Caco-2 (cell line): ENCODE results near the gene CAPN12. TPM values are rescaled to one million over a fixed set of nuclear protein-coding genes. Genes with fewer than 3 reads are reported as not detected.
"Not testable (repeated sequence)": the region's sequence is repeated elsewhere in the genome, so short reads cannot be mapped to it uniquely, and the experiment has no call there.

Source experiments
- BruUV-seq: library from RNA; stranded (reverse); fragments of 400-500 nt; replicated peaks from 2 replicates; lab custom pipeline; 2021; lab: Mats Ljungman, UMichigan
- CTCF ChIA-PET: fragments of 300-600 bp; sonication (Branson Sonifier 250); formaldehyde crosslinking; loops from one replicate; lab custom pipeline; 2022; ENCODE audit warnings: antibody characterized with exemption; lab: Charles Lee
- POLR2A ChIA-PET: fragments of 300-600 bp; sonication (Branson Sonifier 250); formaldehyde crosslinking; loops from one replicate; lab custom pipeline; 2022; ENCODE audit warnings: antibody characterized with exemption; lab: Charles Lee
- DNase-seq, 2 experiments: peaks; one replicate each; pipeline versions ENCODE4 v3.0.0 to v3.0.0-alpha.2; 2020 to 2022
- H3K27me3 ChIP-seq: replicated peaks from 2 replicates; pipeline ENCODE4 v1.6.0; 2011; ENCODE audit warnings: low read length; ENCODE audit not compliant: control insufficient read depth, insufficient read depth
- H3K36me3 ChIP-seq: 2 replicates; pipeline ENCODE4 v1.5.1; 2011; ENCODE audit warnings: low read length; ENCODE audit not compliant: control insufficient read depth, insufficient read depth
- H3K4me1 ChIP-seq: fragments of 250-450 bp; sonication (Bioruptor Pico); 2 replicates; pipeline ENCODE4 v1.5.1; 2020; ENCODE audit warnings: mild to moderate bottlenecking
- H3K4me3 ChIP-seq: 2 replicates; pipeline ENCODE4 v1.5.1; 2011; ENCODE audit warnings: low read depth, mild to moderate bottlenecking, control low read depth, low read length
- H3K9me3 ChIP-seq: fragments of 250-450 bp; sonication (Bioruptor Pico); 2 replicates; pipeline ENCODE4 v1.5.1; 2020; ENCODE audit warnings: mild to moderate bottlenecking, moderate library complexity
- H3K27ac Mint-ChIP-seq: one replicate; pipeline ENCODE4 v1.8.0; 2022; ENCODE audit warnings: mixed read lengths; ENCODE audit not compliant: unreplicated experiment
- H3K27me3 Mint-ChIP-seq: one replicate; pipeline ENCODE4 v1.8.0; 2022; ENCODE audit warnings: mixed read lengths; ENCODE audit not compliant: insufficient read depth, unreplicated experiment
- H3K36me3 Mint-ChIP-seq: one replicate; pipeline ENCODE4 v1.8.0; 2022; ENCODE audit warnings: mild to moderate bottlenecking, mixed read lengths; ENCODE audit not compliant: insufficient read depth, unreplicated experiment
- H3K4me1 Mint-ChIP-seq: one replicate; pipeline ENCODE4 v1.8.0; 2022; ENCODE audit warnings: low read depth, mixed read lengths; ENCODE audit not compliant: unreplicated experiment
- H3K4me3 Mint-ChIP-seq: one replicate; pipeline ENCODE4 v1.8.0; 2022; ENCODE audit warnings: mild to moderate bottlenecking, moderate library complexity, mixed read lengths; ENCODE audit not compliant: unreplicated experiment
- H3K9me3 Mint-ChIP-seq: one replicate; pipeline ENCODE4 v1.8.0; 2022; ENCODE audit warnings: mixed read lengths; ENCODE audit not compliant: unreplicated experiment
- CTCF ChIP-seq, 2 experiments: fragments of 200-600 bp in 1 of 2; IDR thresholded peaks; 1 replicate in 1 of 2; 2 replicates in 1 of 2; pipeline versions ENCODE4 v1.5.1 to v1.8.0; 2011 to 2022; ENCODE audit warnings: antibody characterized with exemption in 1 of 2, control low read depth in 1 of 2, inconsistent platforms in 1 of 2, low read depth in 1 of 2, low read length in 1 of 2, mild to moderate bottlenecking in 1 of 2, moderate library complexity in 1 of 2; ENCODE audit not compliant: insufficient read depth in 1 of 2, severe bottlenecking in 1 of 2, unreplicated experiment in 1 of 2
- intact Hi-C: fragments of 100-400 bp; cut with micrococcal nuclease; formaldehyde crosslinking; loops from one replicate; pipeline ENCODE4 v1.10.0; 2022; ENCODE audit not compliant: unreplicated experiment
- total RNA-seq: library from RNA; stranded (reverse); gene quantifications from 2 replicates; pipeline ENCODE4 v1.2.3, GENCODE V29; 2022

CAPN12 gene
- total RNA-seq, 1 experiment from 2014 or later: 8.8 TPM

DNA sequence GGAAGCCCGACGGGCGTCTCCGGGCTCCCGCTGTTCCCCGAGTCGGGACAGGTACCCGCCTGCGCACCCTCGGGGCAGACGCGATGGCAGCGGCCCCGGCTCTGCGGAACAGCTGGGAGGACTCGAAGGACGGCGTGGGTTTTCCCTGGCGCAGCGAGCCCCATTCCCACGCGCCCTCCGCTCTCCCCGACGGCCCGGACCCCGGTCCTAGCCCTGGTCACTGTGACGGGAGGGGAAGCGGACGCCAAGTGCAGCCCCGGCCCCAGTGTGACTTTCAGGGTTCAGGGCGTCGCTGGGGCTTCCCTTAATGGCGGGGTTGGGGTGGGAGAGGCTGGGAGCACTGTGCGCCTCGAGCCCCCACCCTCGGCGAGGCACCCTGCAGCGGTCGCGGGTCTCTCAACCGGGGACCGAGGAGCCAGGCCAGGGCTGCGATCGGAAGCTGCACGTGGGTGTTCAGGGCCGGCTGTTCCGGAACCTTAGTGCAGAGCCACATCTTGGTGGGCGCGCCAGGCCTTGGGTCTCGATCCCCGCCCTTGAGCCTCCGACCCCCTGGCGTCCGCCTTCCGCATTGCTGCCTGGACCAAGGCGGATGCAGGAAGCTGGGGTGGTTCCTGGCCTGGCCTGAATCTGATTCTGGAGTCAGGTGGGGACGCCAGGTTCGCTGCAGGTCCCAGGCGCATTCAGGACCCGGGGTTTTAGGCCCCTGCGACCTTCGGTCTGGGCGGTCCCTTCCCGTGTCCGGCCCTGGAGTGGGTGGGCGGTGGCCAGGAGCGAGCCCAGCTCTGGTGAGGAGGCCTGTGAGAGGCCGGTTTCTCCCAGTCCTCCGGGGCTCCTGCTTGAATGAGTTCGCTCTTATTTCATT is 48.2 kb upstream of the CAPN12 start:
- H3K27ac Mint-ChIP-seq: no peak overlapping the region
- no peak overlapping the region for H3K4me3 Mint-ChIP-seq
- no peak for TF ChIP-seq CTCF (IDR thresholded peaks at IDR 0.05; ENCODE audit: insufficient read depth in 1 of 2, low read depth in 1 of 2, low read length in 1 of 2, severe bottlenecking in 1 of 2, unreplicated experiment in 1 of 2)
- no peaks in the 10 kb centered on the region for H3K4me1 Mint-ChIP-seq
- H3K36me3 Mint-ChIP-seq: peaks cover 4% of the 10 kb centered on the region
- no TSS peak for BruUV-seq
- no peaks in the 10 kb centered on the region for H3K9me3 Mint-ChIP-seq
- intact Hi-C loops: no loop called here
- Histone ChIP-seq H3K9me3 (no peaks in the 10 kb centered on the region), H3K4me3 (no peak overlapping the region), H3K4me1 (0 out of 2 replicates have a peak, but pooled peaks cover 6% of the 10 kb centered on the region), H3K27me3 (no peaks in the 10 kb centered on the region), H3K36me3 (no peaks in the 10 kb centered on the region)
- no peaks in the 10 kb centered on the region for H3K27me3 Mint-ChIP-seq
- ChIA-PET CTCF (interaction anchor here (0.6 kb wide), 1 partner anchor 201 kb away, joined by 3 read pairs; no protein-coding TSS in a partner anchor), POLR2A (no interaction called here)
- DNase-seq: no peak

DNA sequence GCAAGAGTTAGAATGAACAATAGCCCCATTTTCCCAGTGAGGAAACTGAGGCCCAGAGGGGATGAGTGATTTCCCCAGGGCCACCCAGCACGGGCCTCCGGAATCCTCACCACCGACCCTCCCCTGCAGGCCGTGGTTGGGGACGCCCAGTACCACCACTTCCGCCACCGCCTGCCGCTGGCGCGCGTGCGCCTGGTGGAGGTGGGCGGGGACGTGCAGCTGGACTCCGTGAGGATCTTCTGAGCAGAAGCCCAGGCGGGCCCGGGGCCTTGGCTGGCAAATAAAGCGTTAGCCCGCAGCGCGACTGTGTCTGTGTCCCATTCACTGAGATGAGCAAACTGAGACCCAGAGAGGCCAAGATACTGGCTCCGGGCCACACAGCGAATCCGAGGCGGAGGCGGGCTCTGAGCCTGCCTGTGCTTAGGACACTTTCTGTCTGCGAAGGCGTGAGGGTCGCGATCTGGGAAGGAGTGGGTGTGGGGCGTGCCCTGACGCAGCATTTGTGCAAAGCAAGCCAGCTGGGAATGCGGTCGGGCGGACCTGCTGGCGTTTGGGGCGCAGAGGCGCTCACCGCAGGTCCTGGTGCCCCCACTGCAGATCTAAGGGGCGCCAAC is 47.3 kb upstream of the CAPN12 start:
- H3K27me3 ChIP-seq, POLR2A ChIA-PET, CTCF ChIA-PET, intact Hi-C loops, H3K4me3 Mint-ChIP-seq, H3K36me3 Mint-ChIP-seq, H3K4me1 ChIP-seq, H3K9me3 ChIP-seq, H3K36me3 ChIP-seq, H3K27ac Mint-ChIP-seq, H3K9me3 Mint-ChIP-seq, BruUV-seq, DNase-seq, H3K4me1 Mint-ChIP-seq, H3K4me3 ChIP-seq, H3K27me3 Mint-ChIP-seq: not testable (repeated sequence)

GRCh38 chr19:38790507-38791403 is 46.5 kb upstream of the CAPN12 start:
- H3K4me3 ChIP-seq, CTCF ChIA-PET, BruUV-seq: not testable (repeated sequence)

More at GRCh38 chr19:38790507-38791403, 46.5 kb upstream of the CAPN12 start:
- H3K4me1 ChIP-seq, H3K9me3 ChIP-seq, H3K36me3 Mint-ChIP-seq, POLR2A ChIA-PET, H3K27me3 Mint-ChIP-seq, DNase-seq, H3K36me3 ChIP-seq, H3K27ac Mint-ChIP-seq, H3K27me3 ChIP-seq, intact Hi-C loops, H3K4me3 Mint-ChIP-seq, H3K4me1 Mint-ChIP-seq, H3K9me3 Mint-ChIP-seq: not testable (repeated sequence)
